Measurements from ENCODE around the gene WDR83. TPM values are rescaled to one million over a fixed set of nuclear protein-coding genes. Genes with fewer than 3 reads are reported as not detected.

WDR83 gene
- total and polyA plus RNA-seq, 10 of the 15 experiments (the other 5 are each of a cell fraction or from before 2014, with no cell fraction given) = 0.58 to 17.7 (median 10.8) TPM

- TF ChIP-seq TAF1 (IDR thresholded peaks at IDR 0.05; ENCODE audit: borderline replicate concordance, low read depth, low read length) (peak; percentile 64; the same call in 1 of the 2 replicates), ASH2L (IDR thresholded peaks at IDR 0.05; ENCODE audit: borderline replicate concordance, low read depth) (peak; percentile 87; the same call in 1 of the 2 replicates), HDGF (IDR thresholded peaks at IDR 0.05) (peak; percentile 77; the same call in 1 of the 2 replicates), NFYB (IDR thresholded peaks at IDR 0.05; ENCODE audit: insufficient read depth, low read depth, low read length) (peak; percentile 59; the same call in 1 of the 2 replicates), MLLT1 (IDR thresholded peaks at IDR 0.05) (no peak), USF2 (IDR thresholded peaks at IDR 0.05; ENCODE audit: borderline replicate concordance, low read depth, low read length) (peak; percentile 83), EP300 (IDR thresholded peaks at IDR 0.05; ENCODE audit: borderline replicate concordance in 1 of 2, control insufficient read depth in 1 of 2, low read depth in 2 of 2, low read length in 2 of 2) (no peak), ZNF384 (IDR thresholded peaks at IDR 0.05; ENCODE audit: borderline replicate concordance, low read depth, low read length) (peak; percentile 98), EZH2 (IDR thresholded peaks at IDR 0.05; ENCODE audit: borderline replicate concordance, control insufficient read depth, low read depth, low read length) (no peak), MXI1 (IDR thresholded peaks at IDR 0.05; ENCODE audit: low read depth, low read length) (no peak), PRDM15 (CRISPR knock-in tag; IDR thresholded peaks at IDR 0.05) (peak; percentile 88), NR2C1 (IDR thresholded peaks at IDR 0.05) (peak; percentile 69), ZSCAN29 (IDR thresholded peaks at IDR 0.05) (no peak), ATF3 (IDR thresholded peaks at IDR 0.05; ENCODE audit: borderline replicate concordance, extremely low read depth, low read depth, low read length) (peak; percentile 67; the same call in 1 of the 2 replicates), MEF2B (IDR thresholded peaks at IDR 0.05; ENCODE audit: partially characterized antibody, poor library complexity, severe bottlenecking) (peak; percentile 47), PAX5 (IDR thresholded peaks at IDR 0.05; ENCODE audit: borderline replicate concordance, low read depth, low read length) (no peak), CHD4 (IDR thresholded peaks at IDR 0.05) (no peak), SIN3A (IDR thresholded peaks at IDR 0.05; ENCODE audit: low read depth, low read length) (no peak), SMAD1 (IDR thresholded peaks at IDR 0.05; ENCODE audit: low read depth, partially characterized antibody) (no peak), IKZF1 (conservative IDR thresholded peaks at IDR 0.05) (peak; percentile 79), ZNF622 (IDR thresholded peaks at IDR 0.05) (no peak), BCL11A (IDR thresholded peaks at IDR 0.05; ENCODE audit: low read depth, low read length) (no peak), POLR2AphosphoS5 (IDR thresholded peaks at IDR 0.05; ENCODE audit: low read length) (peak; percentile 97)
These were observed 14.7 kb downstream of the WDR83 start, which contains the start of gene DHPS (continued) for GRCh38 chr19:12681074-12681987.
